Stimulated activated CD4-positive, alpha-beta T cell treated with anti-CD3 and anti-CD28 coated beads, TNF-alpha, amount 100 ng/mL, for 48 hours (primary cell): ENCODE results near the gene HEG1.

Experiments
- DNase-seq, 3 donors: peaks; one replicate each; pipeline ENCODE4 v3.0.0-alpha.2; 2020; ENCODE audit warnings: low read depth in 3 of 3

Gene HEG1

GRCh38 chr3:125072301-125072700 lies 16.5 kb upstream of the HEG1 start:
- DNase-seq, result no peak

DNA sequence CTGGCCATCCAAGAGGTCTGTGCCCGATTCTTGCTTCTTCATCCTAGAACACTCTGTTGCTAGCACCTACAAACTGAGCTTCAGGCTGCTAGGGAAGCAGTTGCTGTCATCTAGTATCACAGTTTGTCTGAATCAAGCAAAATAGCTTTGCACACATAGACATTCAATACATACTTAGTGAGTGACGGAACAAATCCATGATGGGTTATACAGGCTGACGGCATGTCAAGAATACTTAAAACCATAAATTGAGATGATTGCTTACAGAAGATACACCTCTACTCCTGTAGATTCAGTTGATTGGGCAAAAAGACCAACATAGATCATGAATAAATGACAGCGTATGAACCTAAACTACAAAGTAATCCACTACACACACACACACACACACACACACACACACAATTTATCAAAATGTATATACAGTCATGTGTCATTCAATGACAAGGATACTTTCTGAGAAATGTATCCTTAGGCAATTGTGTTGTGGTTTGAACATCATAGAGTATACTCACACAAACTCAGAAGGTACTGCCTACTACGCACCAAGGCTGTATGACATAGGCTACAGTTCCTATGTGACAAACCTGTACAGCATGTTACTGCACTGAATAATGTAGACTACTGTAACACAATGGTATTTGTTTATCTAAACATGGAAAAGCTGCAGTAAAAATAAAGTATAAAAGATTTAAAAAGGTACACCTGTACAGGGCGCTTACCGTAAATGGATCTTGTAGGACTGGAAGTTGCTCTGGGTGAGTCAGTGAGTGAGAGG lies 14.4 kb upstream of the HEG1 start:
- DNase-seq, result no peak

GRCh38 chr3:125069452-125069851 lies 13.7 kb upstream of the HEG1 start:
- no peak for DNase-seq

DNA sequence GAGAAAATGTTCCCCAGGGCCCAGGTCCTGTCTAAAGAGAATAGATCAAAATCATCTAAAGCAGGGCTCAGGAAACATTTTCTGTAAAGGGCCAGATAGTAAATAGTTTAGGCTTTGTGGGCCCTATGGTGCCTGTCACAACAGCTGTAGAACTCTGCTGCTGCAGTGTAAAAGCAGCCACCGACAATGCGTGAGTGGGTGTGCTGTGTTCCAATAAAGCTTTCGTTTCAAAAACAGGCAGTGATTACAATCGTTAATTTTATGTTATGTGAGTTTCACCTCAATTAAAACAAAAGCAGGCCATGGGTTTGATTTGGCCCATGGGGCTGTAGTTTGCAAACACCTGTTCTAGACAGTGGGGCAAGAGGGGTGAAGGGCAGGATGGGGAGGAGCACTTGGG lies 12.5 kb upstream of the HEG1 start:
- DNase-seq, result no peak

DNA sequence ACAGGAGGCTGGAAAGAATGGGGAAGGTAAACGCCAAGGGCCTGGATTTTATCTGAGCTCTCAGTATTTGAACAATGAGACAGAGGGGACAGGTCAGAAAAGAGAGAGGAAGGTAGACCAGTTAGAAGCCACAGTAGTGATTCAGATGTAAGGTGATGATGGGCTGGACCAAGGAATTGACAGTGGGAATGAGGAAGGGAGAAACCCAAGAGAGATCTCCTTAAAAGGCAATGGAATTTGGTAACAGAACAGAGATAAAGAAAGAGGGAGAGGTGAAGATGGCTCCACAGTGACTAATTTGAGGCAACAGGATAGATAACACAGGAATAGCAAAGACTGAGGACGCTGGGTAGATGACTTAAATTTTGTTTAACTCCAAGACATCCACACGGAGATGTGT lies 11.4 kb upstream of the HEG1 start:
- DNase-seq, result no peak

GRCh38 chr3:125062904-125063618 lies 7.3 kb upstream of the HEG1 start:
- DNase-seq, result no peak

DNA sequence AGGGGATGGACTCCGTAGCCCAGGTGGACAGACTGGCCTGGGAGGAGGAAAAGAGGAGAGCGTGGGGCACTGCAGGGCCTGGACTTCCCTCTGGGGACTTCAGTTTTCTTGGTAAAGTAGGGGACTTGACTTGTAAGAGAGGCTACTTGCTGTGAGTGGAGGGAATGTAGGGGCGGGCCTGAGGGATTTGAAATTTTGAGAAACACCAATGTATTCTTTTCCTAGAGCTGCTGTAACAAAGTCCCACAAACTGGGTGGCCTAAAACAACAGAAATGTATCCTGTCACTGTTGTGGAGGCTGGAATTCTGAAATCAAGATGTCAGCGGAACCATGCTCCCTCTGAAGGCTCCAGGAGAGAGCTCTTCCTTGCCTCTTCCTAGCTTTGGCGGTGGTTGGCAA lies 5.8 kb upstream of the HEG1 start:
- DNase-seq, result no peak

- DNase-seq, result no peak
Observed at GRCh38 chr3:125061170-125061569, 5.4 kb upstream of the HEG1 start.

- DNase-seq, result no peak
Observed at GRCh38 chr3:125059488-125060245, 3.9 kb upstream of the HEG1 start.

DNA sequence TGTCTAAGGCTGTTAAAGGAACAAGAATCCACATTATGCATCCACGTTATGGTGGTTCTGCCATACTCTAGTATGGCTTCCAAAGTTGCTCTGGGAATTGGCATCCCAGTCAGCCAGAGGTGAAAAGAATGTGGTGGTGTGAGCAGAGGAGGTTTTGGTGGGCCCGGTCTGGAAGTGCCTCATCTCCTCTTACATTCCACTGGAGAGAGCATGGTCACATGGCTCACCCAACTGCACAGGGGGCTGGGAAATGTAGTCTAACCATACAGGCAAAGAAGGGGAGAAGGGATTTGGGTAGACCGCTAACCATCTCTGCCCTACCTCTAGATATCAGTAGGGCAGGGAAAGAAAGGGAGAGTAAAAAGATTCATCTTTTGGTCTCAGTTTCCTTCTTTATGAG lies 3.2 kb upstream of the HEG1 start:
- no peak for DNase-seq

DNA sequence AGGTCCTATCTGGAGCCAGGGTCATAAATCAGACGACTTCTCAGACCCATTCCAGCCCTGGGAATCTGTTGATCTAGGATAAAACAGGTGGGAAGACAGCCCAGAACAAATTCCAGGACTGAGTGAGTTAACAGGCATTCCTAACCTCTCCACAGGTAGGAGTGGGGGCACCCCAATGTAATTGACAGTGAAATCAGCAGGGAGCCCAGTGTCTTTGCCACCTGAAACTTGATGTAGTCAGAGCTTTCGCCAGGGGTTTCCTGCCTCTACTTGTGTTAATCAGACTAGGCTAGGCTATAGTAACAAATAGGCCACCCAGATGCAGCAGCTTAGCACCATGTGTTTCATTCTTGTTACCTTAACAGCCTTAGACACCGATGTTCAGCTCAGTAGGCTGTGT lies 2.7 kb upstream of the HEG1 start:
- no peak for DNase-seq

DNA sequence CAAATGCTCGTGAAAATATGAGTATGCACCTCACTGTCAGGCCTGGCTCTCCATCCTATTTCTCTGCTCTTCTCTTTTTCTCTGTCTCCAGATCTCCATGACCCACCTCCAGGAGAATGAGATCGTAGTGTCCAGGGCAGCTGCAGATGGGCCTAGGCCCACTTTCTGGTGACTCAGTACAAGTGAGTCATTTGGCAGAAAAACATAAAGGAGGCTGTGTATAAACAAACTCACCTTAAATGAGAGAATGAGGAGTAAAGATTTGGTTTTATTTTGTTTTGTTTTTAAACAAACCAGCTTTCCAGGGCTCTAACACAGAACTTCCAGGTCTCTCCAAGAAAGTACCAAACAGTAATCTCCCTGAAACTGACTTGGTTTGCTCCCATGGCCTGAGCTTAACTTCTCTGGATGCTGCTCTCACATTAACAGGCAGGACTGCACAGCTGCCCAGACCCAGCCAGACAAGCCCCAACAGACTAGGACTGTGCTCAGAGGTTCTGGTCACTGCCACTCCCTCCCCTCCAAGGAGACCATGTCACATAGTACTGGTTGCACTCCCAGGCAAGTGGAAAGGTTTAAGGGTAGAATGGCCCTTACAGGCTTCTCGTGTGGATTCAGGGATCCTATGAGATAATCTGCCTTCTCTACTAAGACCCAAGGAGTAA lies 1.5 kb upstream of the HEG1 start:
- DNase-seq, result no peak

GRCh38 chr3:125055331-125055912 lies 375 bp downstream of the HEG1 start:
- no peak for DNase-seq

DNA sequence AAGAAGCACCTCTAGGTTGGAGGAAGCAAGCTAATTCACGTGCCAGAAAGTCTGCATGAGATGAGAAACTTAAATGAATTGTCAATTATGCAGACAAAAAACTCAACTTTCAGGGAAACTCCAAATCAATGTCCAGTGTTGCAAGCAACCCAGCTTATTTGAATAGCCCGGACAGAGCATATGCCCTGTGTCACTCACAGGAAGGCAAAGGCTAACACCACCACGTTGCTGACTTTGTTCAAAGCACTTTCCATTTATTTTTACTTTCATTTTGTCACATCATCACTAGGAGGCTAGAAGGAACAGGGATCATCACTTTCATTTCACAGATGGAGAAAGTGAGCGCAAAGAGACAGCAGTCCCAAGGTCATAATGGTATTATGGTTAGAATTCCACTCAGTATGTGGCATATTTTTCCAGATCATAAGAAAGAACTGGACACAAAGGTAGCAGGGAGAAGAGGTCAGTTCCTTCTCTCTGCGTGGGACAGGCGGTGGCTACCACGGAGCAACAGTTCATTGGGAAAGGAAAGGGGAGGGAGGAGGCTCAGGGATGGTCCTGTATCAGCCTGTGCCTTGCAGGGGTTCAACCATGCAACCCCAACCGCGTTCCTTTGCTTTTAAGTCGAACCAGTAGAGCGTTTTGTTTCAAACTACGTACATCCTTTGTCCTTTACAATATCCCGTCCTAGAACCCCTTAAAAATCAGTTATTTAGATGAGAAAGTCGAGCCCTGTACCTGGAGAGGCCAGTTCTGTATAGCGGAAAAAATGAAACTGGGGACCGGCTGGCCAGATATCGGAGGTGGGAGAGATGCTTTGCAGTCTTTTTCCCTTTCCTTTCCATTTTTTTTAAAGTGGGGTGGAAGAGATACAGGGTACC lies 1.1 kb downstream of the HEG1 start:
- no peak for DNase-seq

DNA sequence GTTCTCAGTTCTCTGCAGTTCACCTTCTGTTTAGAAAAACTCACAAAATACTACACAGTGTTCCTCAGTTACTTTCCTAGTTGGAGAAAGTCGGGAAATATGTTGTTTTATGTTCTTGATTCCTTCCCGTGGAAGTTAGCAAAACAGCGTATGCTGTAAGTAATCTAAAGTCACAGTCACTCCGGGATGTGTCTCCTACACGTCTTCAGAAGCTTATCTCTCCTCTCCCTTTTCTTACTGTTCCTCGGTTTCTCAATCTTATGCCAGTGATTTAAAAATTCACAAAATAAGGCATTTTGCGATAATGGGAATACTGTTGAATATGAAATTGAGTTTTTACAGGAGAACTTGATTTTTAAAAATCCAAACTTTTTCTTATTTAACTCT lies 1.7 kb downstream of the HEG1 start:
- no peak for DNase-seq

GRCh38 chr3:125053304-125053699 lies 2.5 kb downstream of the HEG1 start:
- no peak for DNase-seq

DNA sequence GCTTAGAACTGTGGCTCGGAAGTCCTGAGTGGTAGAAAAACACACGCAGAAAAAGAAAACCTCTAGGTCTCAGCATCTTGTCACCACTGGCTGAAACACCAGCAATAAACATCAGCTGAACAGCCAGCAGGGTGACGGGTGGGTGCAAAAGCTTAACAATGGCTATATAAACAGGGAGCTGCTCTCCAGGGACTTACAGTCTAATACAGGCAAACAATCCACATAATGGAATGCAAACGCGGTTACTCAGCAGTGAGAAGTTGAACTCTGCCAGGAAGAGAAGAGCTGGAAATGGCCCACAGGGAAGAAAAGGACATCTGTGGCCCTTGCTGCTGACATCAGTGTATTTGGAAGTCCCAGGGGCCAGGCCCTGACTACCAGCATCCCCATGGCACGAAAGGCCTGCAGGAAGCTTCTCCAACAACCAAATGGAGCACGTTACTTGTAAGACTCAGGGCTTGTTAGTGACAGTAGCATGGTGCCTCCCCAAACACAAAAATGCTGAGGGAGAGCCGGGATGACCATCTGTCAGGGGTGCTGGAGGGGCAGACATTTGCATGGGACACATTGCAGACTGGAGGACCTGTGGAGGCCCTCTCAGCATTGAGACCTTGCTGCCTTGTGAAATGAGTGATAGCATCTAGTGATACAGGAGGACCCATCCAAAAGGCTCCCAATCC lies 3.0 kb downstream of the HEG1 start:
- no peak for DNase-seq

DNA sequence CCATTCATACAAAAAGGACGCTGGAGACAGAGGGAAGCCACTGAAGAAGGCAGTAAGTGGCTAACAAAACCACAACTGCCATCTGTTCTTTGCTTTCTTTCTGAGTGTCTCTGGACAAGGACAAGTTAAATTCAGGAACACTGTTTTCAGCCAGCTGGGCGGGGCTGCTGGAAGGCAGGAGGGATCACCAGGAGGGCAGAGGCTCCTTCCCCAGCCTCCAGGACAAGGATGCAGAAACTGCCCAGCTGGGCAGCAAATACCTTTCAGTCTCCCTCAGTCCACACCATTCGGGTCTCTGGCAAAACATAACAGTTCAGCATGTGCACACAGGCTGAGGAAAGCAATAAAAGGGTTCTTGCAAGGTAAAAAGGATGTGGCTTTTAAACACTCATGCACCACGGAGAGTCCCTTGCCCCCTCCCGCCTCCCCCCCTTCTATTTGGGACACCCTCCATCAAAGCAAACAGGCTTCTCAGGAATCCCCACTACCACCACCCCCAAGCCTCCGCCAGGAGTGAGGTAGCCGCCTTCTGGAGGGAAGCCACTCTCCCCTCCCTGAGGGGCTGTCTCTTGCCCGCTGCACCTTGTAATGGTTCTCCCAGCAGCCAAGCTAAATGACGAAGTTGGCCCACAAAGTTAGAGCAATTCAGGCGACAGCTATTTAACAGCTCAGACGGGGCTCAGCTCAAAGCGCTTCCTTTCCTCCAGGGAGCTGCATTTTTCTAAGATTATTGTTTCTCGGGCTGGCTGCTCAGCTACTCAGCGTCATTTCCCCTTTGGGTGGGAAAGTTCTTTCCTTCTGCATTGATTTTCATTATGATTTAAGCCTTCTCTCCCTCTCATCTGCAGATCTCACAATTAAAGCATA lies 3.8 kb downstream of the HEG1 start:
- peak; percentile 24 to 43 (median 33) for DNase-seq

- DNase-seq, result no peak
Observed at GRCh38 chr3:125051205-125051604, 4.6 kb downstream of the HEG1 start.
